Testis (tissue), 3 donors: ENCODE data around the gene FAM25G. TPM values are rescaled to one million over a fixed set of nuclear protein-coding genes. Genes with fewer than 3 reads are reported as not detected.

ENCODE experiments used
- DNase-seq: peaks from one replicate; pipeline ENCODE4 v3.0.0-alpha.2; 2019
- H3K27ac ChIP-seq, 2 donors: fragments of 200-600 bp; sonication (generic); one replicate each; pipeline ENCODE4 v1.5.1; 2019
- H3K27me3 ChIP-seq: fragments of 200-600 bp; sonication (generic); one replicate; pipeline ENCODE4 v1.5.1; 2019
- H3K36me3 ChIP-seq: fragments of 200-600 bp; sonication (generic); one replicate; pipeline ENCODE4 v1.5.1; 2017; ENCODE audit warnings: low read depth; ENCODE audit errors: missing control alignments
- H3K4me1 ChIP-seq: fragments of 200-600 bp; sonication (generic); one replicate; pipeline ENCODE4 v1.5.1; 2019
- H3K4me3 ChIP-seq, 2 donors: fragments of 200-600 bp; sonication (generic); one replicate each; pipeline ENCODE4 v1.5.1; 2017 to 2019
- H3K9me3 ChIP-seq: fragments of 200-600 bp; sonication (generic); one replicate; pipeline ENCODE4 v1.5.1; 2017
- POLR2A ChIP-seq: fragments of 450-650 bp; IDR thresholded peaks from one replicate; pipeline ENCODE4 v1.6.1; 2017; ENCODE audit warnings: antibody characterized with exemption, mild to moderate bottlenecking, moderate library complexity
- WGBS, 2 donors: methylation state at CpG; one replicate each; pipeline ENCODE4 v1.1.5; 2018; 5-methylcytosine and 5-hydroxymethylcytosine counted together
- intact Hi-C: fragments of 100-400 bp; cut with DNase I; formaldehyde crosslinking; loops from one replicate; pipeline ENCODE4 v1.15.1; 2023; ENCODE audit warnings: low total_unique reads
- polyA plus RNA-seq: library from polyadenylated mRNA; stranded (reverse); fragments of 350-450 nt; fragmentation: Illumina TruSeq; extraction: RNeasy Lipid Tissue Mini Kit (QIAGEN cat#74804); gene quantifications from one replicate; pipeline ENCODE4 v1.2.3, GENCODE V29; 2014; ENCODE audit warnings: low read depth, low replicate concordance; ENCODE audit not compliant: insufficient read depth
- total RNA-seq, 2 donors: library from RNA; depleted of rRNA; stranded (reverse); fragments of >200 nt; gene quantifications; one replicate each; pipeline ENCODE4 v1.2.3, GENCODE V29; 2016
- TF ChIP-seq, protein P1 (sequence below), 3 experiments: fragments of 450-650 bp in 2 of 3; fragments of 200-600 bp in 1 of 3; sonication (generic) in 1 of 3; IDR thresholded peaks; one replicate each; pipeline ENCODE4 v1.5.1; 2016 to 2019; ENCODE audit warnings: antibody characterized with exemption in 3 of 3, mild to moderate bottlenecking in 2 of 3, moderate library complexity in 1 of 3

Gene FAM25G
- total and polyA plus RNA-seq, 3 donors from 2014 or later: 3.9 to 8.6 (median 8.3) TPM

DNA sequence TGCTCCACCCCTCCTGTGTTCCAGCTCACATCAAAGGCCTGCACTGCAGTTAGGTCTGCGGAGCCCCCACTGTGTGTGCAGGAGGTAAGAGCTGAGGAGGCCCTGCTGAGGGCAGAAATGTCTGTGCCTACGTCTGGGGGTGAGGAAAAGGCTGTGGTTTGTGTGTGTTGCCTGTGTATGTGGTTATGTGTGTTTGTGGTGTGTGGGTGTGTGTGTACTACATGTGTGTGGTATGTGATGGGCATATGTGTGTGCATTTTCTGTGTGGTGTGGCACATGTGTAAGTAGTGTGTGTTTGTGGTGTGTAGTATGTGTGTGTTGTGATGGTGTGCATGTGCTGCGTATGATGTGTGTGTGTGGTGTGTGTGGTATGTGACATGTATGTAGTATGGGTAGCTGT lies 43.8 kb downstream of the FAM25G start:
- intact Hi-C loops: no loop called here
- H3K9me3 ChIP-seq: no peaks in the 10 kb centered on the region

DNA sequence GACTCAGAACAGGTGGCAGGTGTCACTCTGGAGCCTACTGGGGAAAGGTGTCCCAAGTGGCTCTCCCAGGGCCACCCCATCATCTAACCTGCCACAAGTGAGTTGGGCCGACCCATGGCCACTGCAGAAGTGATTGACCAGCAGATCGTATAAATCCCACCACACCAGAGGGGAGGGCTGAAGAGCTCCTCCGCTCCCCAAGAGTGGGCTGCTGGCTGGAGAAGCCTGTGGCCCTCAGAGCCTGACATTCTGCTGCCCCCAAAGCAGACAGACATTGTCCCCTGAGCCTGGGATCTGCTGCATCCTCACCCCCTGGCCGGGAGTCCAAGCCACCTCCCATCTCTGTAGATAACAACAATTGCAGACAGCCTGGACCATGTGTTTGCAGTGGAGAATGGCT lies 44.3 kb downstream of the FAM25G start:
- WGBS, 2 donors: 87% methylated on average over 4 of the region's 4 CpGs; no CpG with 5 or more reads in 1 of the 2 donors

More for the DNA sequence above, 43.8 kb downstream of the FAM25G start:
- Histone ChIP-seq H3K27me3 (no peaks in the 10 kb centered on the region), H3K27ac (no peak overlapping the region), H3K4me1 (no peaks in the 10 kb centered on the region), H3K4me3 (no peak overlapping the region), H3K36me3 (no peaks in the 10 kb centered on the region)
- TF ChIP-seq, protein P1, sequence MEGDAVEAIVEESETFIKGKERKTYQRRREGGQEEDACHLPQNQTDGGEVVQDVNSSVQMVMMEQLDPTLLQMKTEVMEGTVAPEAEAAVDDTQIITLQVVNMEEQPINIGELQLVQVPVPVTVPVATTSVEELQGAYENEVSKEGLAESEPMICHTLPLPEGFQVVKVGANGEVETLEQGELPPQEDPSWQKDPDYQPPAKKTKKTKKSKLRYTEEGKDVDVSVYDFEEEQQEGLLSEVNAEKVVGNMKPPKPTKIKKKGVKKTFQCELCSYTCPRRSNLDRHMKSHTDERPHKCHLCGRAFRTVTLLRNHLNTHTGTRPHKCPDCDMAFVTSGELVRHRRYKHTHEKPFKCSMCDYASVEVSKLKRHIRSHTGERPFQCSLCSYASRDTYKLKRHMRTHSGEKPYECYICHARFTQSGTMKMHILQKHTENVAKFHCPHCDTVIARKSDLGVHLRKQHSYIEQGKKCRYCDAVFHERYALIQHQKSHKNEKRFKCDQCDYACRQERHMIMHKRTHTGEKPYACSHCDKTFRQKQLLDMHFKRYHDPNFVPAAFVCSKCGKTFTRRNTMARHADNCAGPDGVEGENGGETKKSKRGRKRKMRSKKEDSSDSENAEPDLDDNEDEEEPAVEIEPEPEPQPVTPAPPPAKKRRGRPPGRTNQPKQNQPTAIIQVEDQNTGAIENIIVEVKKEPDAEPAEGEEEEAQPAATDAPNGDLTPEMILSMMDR (IDR thresholded peaks at IDR 0.05): no peak
- TF ChIP-seq POLR2A: no peak
- 88 to 92% methylated on average over 3 of the region's 3 CpGs for WGBS, 2 donors
- DNase-seq: no peak

DNA sequence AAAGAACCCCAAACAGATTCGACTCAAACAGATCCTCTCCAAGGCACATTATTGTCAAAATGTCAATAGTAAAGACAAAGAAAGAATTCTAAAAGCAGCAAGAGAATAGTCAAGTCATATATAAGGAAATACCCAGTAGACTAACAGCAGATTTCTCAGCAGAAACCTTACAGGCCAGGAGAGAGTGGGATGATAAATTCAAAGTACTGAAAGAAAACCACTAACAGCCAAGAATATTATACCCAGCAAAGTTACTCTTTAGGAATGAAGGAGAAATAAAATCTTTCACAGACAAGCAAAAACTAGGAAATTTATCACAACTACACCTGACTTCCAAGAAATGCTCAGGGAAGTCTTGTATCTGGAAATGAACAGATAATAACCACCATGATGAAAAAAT lies 45.8 kb downstream of the FAM25G start:
- no peaks in the 10 kb centered on the region for H3K27me3 ChIP-seq
- H3K4me1 ChIP-seq: no peaks in the 10 kb centered on the region
- no peak for DNase-seq
- H3K9me3 ChIP-seq: no peaks in the 10 kb centered on the region
- TF ChIP-seq, protein P1 (IDR thresholded peaks at IDR 0.05): no peak
- no peak for TF ChIP-seq POLR2A
- 77 to 87% methylated on average over 1 of the region's 1 CpG for WGBS, 2 donors
- no peak overlapping the region for H3K4me3 ChIP-seq
- no peak overlapping the region for H3K27ac ChIP-seq
- H3K36me3 ChIP-seq: no peaks in the 10 kb centered on the region
- intact Hi-C loops: no loop called here

More for the DNA sequence above, 44.3 kb downstream of the FAM25G start:
- intact Hi-C loops: no loop called here
- H3K4me1 ChIP-seq: no peaks in the 10 kb centered on the region
- H3K36me3 ChIP-seq: no peaks in the 10 kb centered on the region
- no peak overlapping the region for H3K27ac ChIP-seq
- no peak for TF ChIP-seq POLR2A
- TF ChIP-seq, protein P1 (IDR thresholded peaks at IDR 0.05): no peak
- H3K9me3 ChIP-seq: no peaks in the 10 kb centered on the region
- DNase-seq: no peak
- H3K4me3 ChIP-seq: no peak overlapping the region
- H3K27me3 ChIP-seq: no peaks in the 10 kb centered on the region

DNA sequence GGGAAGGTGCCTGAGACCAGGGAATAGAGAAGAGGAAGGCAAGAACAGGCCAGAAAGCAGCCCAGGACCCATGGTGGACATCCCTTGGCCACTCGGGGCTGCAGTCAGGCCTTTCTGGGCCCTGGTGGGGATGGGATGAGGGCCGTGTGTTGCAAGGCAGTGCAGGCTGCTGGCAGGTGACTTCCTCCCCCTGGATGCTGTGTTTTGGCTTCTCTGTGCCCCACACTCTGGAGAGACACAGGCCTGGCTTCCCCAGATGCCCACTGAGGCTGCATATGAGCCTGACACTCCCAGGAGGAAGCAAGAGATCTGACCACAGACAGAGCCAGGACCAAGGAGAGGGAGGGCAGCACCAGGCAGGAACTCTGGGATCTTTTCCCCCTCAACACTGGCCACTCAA lies 47.5 kb downstream of the FAM25G start:
- intact Hi-C loops: no loop called here
- Histone ChIP-seq H3K36me3 (no peaks in the 10 kb centered on the region), H3K9me3 (no peaks in the 10 kb centered on the region), H3K27ac (no peak overlapping the region), H3K4me1 (no peaks in the 10 kb centered on the region), H3K27me3 (no peaks in the 10 kb centered on the region), H3K4me3 (no peak overlapping the region)
- DNase-seq: no peak
- 77 to 78% methylated on average over 2 of the region's 2 CpGs for WGBS, 2 donors
- TF ChIP-seq POLR2A: no peak
- TF ChIP-seq, protein P1 (IDR thresholded peaks at IDR 0.05): no peak

DNA sequence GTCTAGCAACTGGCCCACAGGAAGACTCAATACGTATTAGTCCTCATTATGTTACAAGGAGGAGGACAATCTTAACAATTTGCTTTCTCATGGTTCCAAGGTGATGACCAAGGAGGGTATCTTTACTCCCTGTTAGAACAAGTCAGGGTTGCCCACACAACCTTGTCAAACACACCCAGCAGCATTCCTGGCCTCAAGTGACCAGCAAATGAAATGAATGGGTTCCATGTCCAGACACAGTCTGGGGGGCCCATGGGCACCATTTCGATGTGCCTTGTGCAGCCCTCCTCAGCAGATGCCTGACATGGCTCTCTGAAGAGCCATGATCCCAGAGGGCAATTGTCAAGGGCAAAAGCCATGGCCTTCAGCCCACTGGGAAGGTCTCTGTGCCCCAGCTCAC lies 48.4 kb downstream of the FAM25G start:
- H3K27me3 ChIP-seq: no peaks in the 10 kb centered on the region
- no peak overlapping the region for H3K4me3 ChIP-seq
- 89 to 92% methylated on average over 2 of the region's 2 CpGs for WGBS, 2 donors
- H3K4me1 ChIP-seq: no peaks in the 10 kb centered on the region
- DNase-seq: no peak
- no peaks in the 10 kb centered on the region for H3K9me3 ChIP-seq
- H3K36me3 ChIP-seq: no peaks in the 10 kb centered on the region
- intact Hi-C loops: no loop called here
- H3K27ac ChIP-seq: no peak overlapping the region
- TF ChIP-seq, protein P1 (IDR thresholded peaks at IDR 0.05): no peak
- TF ChIP-seq POLR2A: no peak
